SK-N-DZ (cell line): ENCODE data around the gene PDPR.
"Not testable (repeated sequence)": the region's sequence is repeated elsewhere in the genome, so short reads cannot be mapped to it uniquely, and the experiment has no call there.

Experiments
- DNase-seq: peaks from one replicate; pipeline ENCODE4 v3.0.0-alpha.2; 2015; ENCODE audit warnings: low spot score

Gene PDPR

GRCh38 chr16:70127706-70128105 is 13.6 kb downstream of the PDPR start:
- DNase-seq = not testable (repeated sequence)

GRCh38 chr16:70128844-70129243 is 14.7 kb downstream of the PDPR start:
- DNase-seq = not testable (repeated sequence)

GRCh38 chr16:70135796-70136195 is 21.7 kb downstream of the PDPR start:
- not testable (repeated sequence) for DNase-seq

- not testable (repeated sequence) for DNase-seq
These were observed 22.5 kb downstream of the PDPR start for GRCh38 chr16:70136595-70136994.

GRCh38 chr16:70142739-70143138 is 28.6 kb downstream of the PDPR start:
- DNase-seq = not testable (repeated sequence)

- peak; percentile 94 for DNase-seq
These were observed 29.2 kb downstream of the PDPR start for GRCh38 chr16:70143231-70143895.

- DNase-seq = not testable (repeated sequence)
These were observed 33.7 kb downstream of the PDPR start for GRCh38 chr16:70147853-70148252.

- DNase-seq = not testable (repeated sequence)
These were observed 34.3 kb downstream of the PDPR start for GRCh38 chr16:70148453-70148852.

GRCh38 chr16:70149296-70149695 is 35.2 kb downstream of the PDPR start:
- not testable (repeated sequence) for DNase-seq

- no peak for DNase-seq
These were observed 37.3 kb downstream of the PDPR start for GRCh38 chr16:70151391-70151790.

- no peak for DNase-seq
These were observed 37.9 kb downstream of the PDPR start for GRCh38 chr16:70151941-70152509.

GRCh38 chr16:70152578-70153302 is 38.6 kb downstream of the PDPR start:
- DNase-seq = no peak

GRCh38 chr16:70154736-70155135 is 40.6 kb downstream of the PDPR start:
- not testable (repeated sequence) for DNase-seq

- no peak for DNase-seq
These were observed 42.3 kb downstream of the PDPR start for GRCh38 chr16:70156207-70156978.

GRCh38 chr16:70157105-70157476 is 43.0 kb downstream of the PDPR start:
- no peak for DNase-seq

- DNase-seq = no peak
These were observed 43.5 kb downstream of the PDPR start for GRCh38 chr16:70157477-70158260.

GRCh38 chr16:70158261-70158939 is 44.3 kb downstream of the PDPR start:
- DNase-seq = no peak

GRCh38 chr16:70159355-70160348 is 45.5 kb downstream of the PDPR start:
- DNase-seq = no peak

GRCh38 chr16:70160388-70160787 is 46.3 kb downstream of the PDPR start:
- DNase-seq = no peak
